Endometrial microvascular endothelial cells (primary cell): ENCODE results near the gene FXR1. TPM values are rescaled to one million over a fixed set of nuclear protein-coding genes. Genes with fewer than 3 reads are reported as not detected.
"Not testable (repeated sequence)": the region's sequence is repeated elsewhere in the genome, so short reads cannot be mapped to it uniquely, and the experiment has no call there.

ENCODE experiments used
- in situ Hi-C: cut with HindIII; loops from 2 replicates; pipeline ENCODE4 v1.10.0; 2017; ENCODE audit warnings: low sequenced_read_pairs, low pct_unique_long_range_greater_than_20kb; ENCODE audit errors: inconsistent ontology term
- total RNA-seq: library from RNA; depleted of rRNA; stranded (reverse); fragments of >200 nt; gene quantifications from one replicate; pipeline ENCODE4 v1.2.3, GENCODE V29; 2015; ENCODE audit errors: inconsistent ontology term

FXR1 gene
- 105 TPM for total RNA-seq

- in situ Hi-C loops: no loop called here
Measured at GRCh38 chr3:180912304-180913296, at the start of gene FXR1. FXR1 (plus strand) TSS chr3:180912670; CDS start chr3:180912686, 16 bp downstream.

- in situ Hi-C loops: no loop called here
Measured at GRCh38 chr3:180870008-180870699, 42.3 kb upstream of the FXR1 start.

GRCh38 chr3:180871901-180872300 lies 40.6 kb upstream of the FXR1 start:
- in situ Hi-C loops: no loop called here

- in situ Hi-C loops: not testable (repeated sequence)
Measured at GRCh38 chr3:180872430-180872829, 40.0 kb upstream of the FXR1 start.

- in situ Hi-C loops: no loop called here
Measured at GRCh38 chr3:180875124-180875698, 37.3 kb upstream of the FXR1 start.

GRCh38 chr3:180881065-180881801 lies 31.2 kb upstream of the FXR1 start:
- in situ Hi-C loops: no loop called here

GRCh38 chr3:180882115-180882514 lies 30.4 kb upstream of the FXR1 start:
- in situ Hi-C loops: no loop called here

- in situ Hi-C loops: no loop called here
Measured at GRCh38 chr3:180888992-180889560, 23.4 kb upstream of the FXR1 start.

GRCh38 chr3:180898572-180898971 lies 13.9 kb upstream of the FXR1 start:
- in situ Hi-C loops: no loop called here

GRCh38 chr3:180909369-180910127 lies 2.9 kb upstream of the FXR1 start:
- in situ Hi-C loops: no loop called here

- in situ Hi-C loops: no loop called here
Measured at GRCh38 chr3:180910823-180911222, 1.6 kb upstream of the FXR1 start.

GRCh38 chr3:180911876-180912303 lies 580 bp upstream of the FXR1 start:
- in situ Hi-C loops: no loop called here

GRCh38 chr3:180913581-180914404 lies 1.3 kb downstream of the FXR1 start:
- in situ Hi-C loops: no loop called here

GRCh38 chr3:180918542-180918941 lies 6.1 kb downstream of the FXR1 start:
- in situ Hi-C loops: no loop called here

- in situ Hi-C loops: no loop called here
Measured at GRCh38 chr3:180922242-180922641, 9.8 kb downstream of the FXR1 start.

GRCh38 chr3:180923561-180923960 lies 11.1 kb downstream of the FXR1 start:
- in situ Hi-C loops: no loop called here

GRCh38 chr3:180926526-180926925 lies 14.1 kb downstream of the FXR1 start:
- in situ Hi-C loops: no loop called here
